NCI-H128 (cell line): ENCODE results near the gene LARP1.
"Not testable (repeated sequence)": the region's sequence is repeated elsewhere in the genome, so short reads cannot be mapped to it uniquely, and the experiment has no call there.

ENCODE experiments used
- DNase-seq: peaks from one replicate; lab custom pipeline; 2025; ENCODE audit not compliant: unreplicated experiment; lab: John Stamatoyannopoulos, UW

LARP1 gene

GRCh38 chr5:154759868-154760267 is 4.7 kb downstream of the LARP1 start:
- DNase-seq = not testable (repeated sequence)

GRCh38 chr5:154761046-154761736 is 6.0 kb downstream of the LARP1 start:
- no peak for DNase-seq

GRCh38 chr5:154762261-154762660 is 7.1 kb downstream of the LARP1 start:
- DNase-seq = no peak

GRCh38 chr5:154762700-154763099 is 7.5 kb downstream of the LARP1 start:
- no peak for DNase-seq

- DNase-seq = no peak
These were observed 9.8 kb downstream of the LARP1 start for GRCh38 chr5:154764967-154765366.

- no peak for DNase-seq
These were observed 10.3 kb downstream of the LARP1 start for GRCh38 chr5:154765396-154765925.

GRCh38 chr5:154766558-154767281 is 11.5 kb downstream of the LARP1 start:
- DNase-seq = no peak

- no peak for DNase-seq
These were observed 12.4 kb downstream of the LARP1 start for GRCh38 chr5:154767576-154767975.

- no peak for DNase-seq
These were observed 13.0 kb downstream of the LARP1 start for GRCh38 chr5:154768207-154768606.

GRCh38 chr5:154770111-154770510 is 14.9 kb downstream of the LARP1 start:
- no peak for DNase-seq

- DNase-seq = no peak
These were observed 16.3 kb downstream of the LARP1 start for GRCh38 chr5:154771383-154771901.

- no peak for DNase-seq
These were observed 18.1 kb downstream of the LARP1 start for GRCh38 chr5:154773326-154773725.

GRCh38 chr5:154776167-154776566 is 21.0 kb downstream of the LARP1 start:
- DNase-seq = no peak

GRCh38 chr5:154778534-154778933 is 23.4 kb downstream of the LARP1 start:
- DNase-seq = no peak

GRCh38 chr5:154779105-154779504 is 23.9 kb downstream of the LARP1 start:
- DNase-seq = no peak

GRCh38 chr5:154780128-154780527 is 25.0 kb downstream of the LARP1 start:
- DNase-seq = no peak

- no peak for DNase-seq
These were observed 27.1 kb downstream of the LARP1 start for GRCh38 chr5:154782326-154782725.

- no peak for DNase-seq
These were observed 27.8 kb downstream of the LARP1 start for GRCh38 chr5:154782812-154783592.

GRCh38 chr5:154783774-154784460 is 28.7 kb downstream of the LARP1 start:
- no peak for DNase-seq

GRCh38 chr5:154784856-154785255 is 29.7 kb downstream of the LARP1 start:
- DNase-seq = no peak

- no peak for DNase-seq
These were observed 31.2 kb downstream of the LARP1 start for GRCh38 chr5:154786414-154786813.
